ENCODE data around the gene NFKBIE.
"Not testable (repeated sequence)": the region's sequence is repeated elsewhere in the genome, so short reads cannot be mapped to it uniquely, and the experiment has no call there.

Gene NFKBIE

GRCh38 chr6:44232676-44233566 lies 32.4 kb downstream of the NFKBIE start:
- Histone ChIP-seq H3K27ac (peak overlapping the region in 14 of 21 experiments; percentile 7 to 78 (median 58)), H3K4me3 (no peak overlapping the region)

DNA sequence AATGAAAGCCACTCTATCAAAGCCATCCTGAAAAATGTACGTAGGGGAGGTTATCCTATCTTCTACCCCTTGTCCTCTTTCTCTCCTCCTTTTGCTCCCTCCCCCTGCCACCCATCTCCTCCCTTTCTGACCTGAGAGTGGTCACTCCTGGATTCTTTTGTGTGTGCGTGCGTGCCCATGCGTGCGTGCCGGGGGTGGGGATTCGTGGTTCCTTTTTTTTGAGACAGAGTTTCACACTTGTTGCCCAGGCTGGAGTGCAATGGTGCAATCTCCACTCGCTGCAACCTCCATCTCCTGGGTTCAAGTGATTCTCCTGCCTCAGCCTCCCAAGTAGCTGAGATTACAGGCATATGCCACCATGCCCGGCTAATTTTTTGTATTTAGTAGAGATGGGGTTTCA lies 33.9 kb downstream of the NFKBIE start:
- H3K4me3 ChIP-seq, H3K27ac ChIP-seq: not testable (repeated sequence)

GRCh38 chr6:44230034-44230675 lies 35.2 kb downstream of the NFKBIE start:
- Histone ChIP-seq H3K4me3 (no peak overlapping the region), H3K27ac (peak overlapping the region in 4 of 21 experiments; percentile 2 to 24 (median 8))

GRCh38 chr6:44229376-44230033 lies 35.8 kb downstream of the NFKBIE start:
- no peak overlapping the region for H3K4me3 ChIP-seq
- H3K27ac ChIP-seq: peak overlapping the region in 3 of 21 experiments; percentile 2 to 24 (median 10)

- Histone ChIP-seq H3K27ac (peak overlapping the region in 3 of 21 experiments; percentile 36 to 74 (median 47)), H3K4me3 (no peak overlapping the region)
Observed at GRCh38 chr6:44228836-44229235, 36.5 kb downstream of the NFKBIE start.

DNA sequence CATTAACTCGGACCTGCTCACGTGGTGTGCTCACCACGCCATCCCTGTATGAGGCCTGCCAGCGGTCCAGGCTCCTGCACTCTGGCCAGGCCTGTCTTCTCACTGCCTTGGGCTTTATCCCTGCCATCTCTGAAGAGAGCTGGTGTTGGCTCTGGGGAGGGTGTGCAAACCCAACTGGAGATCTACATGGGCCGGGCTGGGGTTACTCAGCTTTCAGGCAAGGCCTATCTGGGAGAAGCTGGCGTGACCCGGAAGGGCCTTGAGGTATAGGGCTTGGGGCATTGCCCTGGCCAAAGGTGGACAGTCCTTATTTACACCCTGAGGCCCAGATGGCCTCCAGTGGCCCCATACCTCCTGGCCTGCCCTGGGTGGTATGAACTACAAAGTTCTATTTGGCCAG lies 36.9 kb downstream of the NFKBIE start:
- Histone ChIP-seq H3K4me3 (no peak overlapping the region), H3K27ac (peak overlapping the region in 3 of 21 experiments; percentile 36 to 74 (median 47))

DNA sequence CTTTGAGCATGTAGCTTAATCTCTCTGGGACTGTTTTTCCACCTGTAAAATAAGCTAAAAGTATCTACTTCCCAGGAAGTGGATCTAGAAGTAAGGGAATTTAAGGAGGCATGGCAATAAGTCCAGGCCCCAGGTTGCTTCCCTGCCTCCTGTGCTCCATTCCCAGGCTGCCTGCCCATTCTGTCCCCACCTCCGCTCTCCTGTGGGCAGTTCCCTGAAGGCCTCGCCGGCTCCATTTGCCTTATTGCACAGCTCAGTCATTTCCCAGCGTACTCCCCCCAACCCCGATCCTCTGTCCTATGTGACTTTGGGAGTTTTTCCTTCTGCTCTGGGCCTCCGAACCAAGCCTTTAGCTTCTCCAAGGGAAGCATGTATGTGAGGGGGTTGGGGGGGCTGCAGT lies 37.3 kb downstream of the NFKBIE start:
- H3K4me3 ChIP-seq: no peak overlapping the region

GRCh38 chr6:44227148-44227793 lies 38.1 kb downstream of the NFKBIE start:
- peak overlapping the region in 9 of 21 experiments; percentile 1 to 74 (median 55) for H3K27ac ChIP-seq

More for the DNA sequence above, 37.3 kb downstream of the NFKBIE start:
- H3K27ac ChIP-seq: peak overlapping the region in 6 of 21 experiments; percentile 12 to 74 (median 56)

DNA sequence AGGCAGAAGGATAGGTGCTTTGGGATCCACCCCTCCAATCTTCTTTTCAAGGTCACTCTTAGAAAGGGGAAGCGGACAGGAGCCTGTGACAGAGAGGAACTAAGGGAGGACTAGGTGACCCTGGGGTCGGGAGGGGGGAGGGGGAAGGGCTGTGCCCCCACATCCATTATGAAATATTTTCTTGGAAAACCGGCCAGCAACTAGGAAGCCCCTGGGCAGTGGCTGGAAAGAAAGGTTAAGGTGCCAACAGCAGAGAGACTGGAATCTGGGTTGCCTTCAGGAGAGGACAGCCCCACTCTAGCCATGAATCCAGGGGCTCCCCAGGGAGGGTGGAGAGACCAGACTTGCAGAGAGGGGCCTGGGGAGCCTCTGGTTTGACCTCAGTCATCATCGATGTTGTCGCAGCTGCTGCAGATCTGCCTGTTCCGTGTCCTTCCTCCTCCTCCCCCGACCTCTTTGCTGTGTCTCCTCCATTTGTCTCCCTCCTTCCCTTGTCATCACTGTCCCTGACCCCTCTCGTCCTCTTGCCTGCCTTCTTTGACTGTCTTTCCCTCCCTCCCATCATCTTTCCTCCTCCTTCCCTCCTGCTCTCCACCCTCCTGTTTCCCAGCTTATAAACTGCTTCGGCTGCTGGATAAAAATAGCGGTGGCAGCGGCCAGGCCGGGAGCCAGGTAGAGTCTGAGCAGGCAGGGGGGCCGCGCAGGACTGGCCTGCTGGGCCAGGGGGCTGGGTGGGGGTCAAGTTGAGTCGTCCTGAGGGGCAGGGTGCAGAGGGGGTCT lies 38.8 kb downstream of the NFKBIE start:
- Histone ChIP-seq H3K27ac (peak overlapping the region in 10 of 21 experiments; percentile 12 to 74 (median 46)), H3K4me3 (no peak overlapping the region)

More at GRCh38 chr6:44227148-44227793, 38.1 kb downstream of the NFKBIE start:
- H3K4me3 ChIP-seq: no peak overlapping the region

DNA sequence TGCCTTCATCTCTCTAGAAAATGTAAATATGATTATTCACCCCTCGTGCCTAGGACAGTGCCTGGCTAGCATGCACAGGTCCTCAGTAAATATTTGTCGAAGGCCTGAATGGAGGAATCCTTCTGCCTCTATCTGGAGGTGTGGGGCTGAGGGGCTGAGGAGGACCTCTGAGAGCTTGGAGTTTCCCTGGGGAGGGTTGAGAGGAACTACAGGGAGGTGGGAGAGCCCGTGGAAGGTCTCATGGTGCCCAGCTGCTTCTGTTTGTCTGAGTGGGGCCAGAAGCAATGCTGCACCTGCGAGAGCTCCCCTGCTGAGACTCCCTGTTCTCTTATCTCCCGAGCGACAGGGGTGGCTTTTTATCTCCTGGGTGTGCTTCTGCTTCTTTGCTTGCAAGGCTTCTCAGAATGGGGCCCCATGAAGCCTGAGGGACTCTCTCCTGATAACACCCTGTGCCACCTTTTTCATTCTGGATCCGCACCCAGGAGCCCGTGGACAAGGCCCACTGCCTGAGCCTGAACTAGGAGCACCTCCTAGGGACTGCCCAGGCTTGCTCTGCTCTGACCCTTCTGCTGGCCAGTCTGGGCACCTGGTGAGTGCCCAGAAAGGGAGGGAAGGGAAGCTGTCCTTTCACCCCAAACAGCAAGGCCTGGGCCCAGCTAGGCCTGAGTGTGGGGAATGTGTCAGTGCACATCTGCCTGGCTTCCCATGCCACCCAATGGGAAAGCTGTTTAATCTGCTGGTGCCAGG lies 39.6 kb downstream of the NFKBIE start:
- H3K27ac ChIP-seq: peak overlapping the region in 6 of 21 experiments; percentile 12 to 55 (median 20)
- no peak overlapping the region for H3K4me3 ChIP-seq

DNA sequence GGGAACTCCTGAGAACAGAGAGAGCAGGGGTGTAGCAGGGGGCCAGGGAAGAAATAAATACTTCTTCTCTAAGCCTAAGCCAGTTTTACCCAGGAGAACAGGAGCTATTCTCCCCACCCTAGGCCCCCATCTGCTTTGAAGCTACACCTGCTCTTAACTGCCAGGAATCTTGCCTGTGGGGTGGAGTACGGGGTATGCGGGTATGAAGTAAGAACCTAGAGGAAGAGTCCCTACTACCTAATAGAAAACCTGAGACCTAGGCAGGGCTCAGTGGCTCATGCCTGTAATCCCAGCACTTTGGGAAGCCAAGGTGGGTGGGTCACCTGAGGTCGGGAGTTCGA lies 40.4 kb downstream of the NFKBIE start:
- Histone ChIP-seq H3K27ac (peak overlapping the region in 4 of 21 experiments; percentile 14 to 88 (median 32)), H3K4me3 (no peak overlapping the region)

DNA sequence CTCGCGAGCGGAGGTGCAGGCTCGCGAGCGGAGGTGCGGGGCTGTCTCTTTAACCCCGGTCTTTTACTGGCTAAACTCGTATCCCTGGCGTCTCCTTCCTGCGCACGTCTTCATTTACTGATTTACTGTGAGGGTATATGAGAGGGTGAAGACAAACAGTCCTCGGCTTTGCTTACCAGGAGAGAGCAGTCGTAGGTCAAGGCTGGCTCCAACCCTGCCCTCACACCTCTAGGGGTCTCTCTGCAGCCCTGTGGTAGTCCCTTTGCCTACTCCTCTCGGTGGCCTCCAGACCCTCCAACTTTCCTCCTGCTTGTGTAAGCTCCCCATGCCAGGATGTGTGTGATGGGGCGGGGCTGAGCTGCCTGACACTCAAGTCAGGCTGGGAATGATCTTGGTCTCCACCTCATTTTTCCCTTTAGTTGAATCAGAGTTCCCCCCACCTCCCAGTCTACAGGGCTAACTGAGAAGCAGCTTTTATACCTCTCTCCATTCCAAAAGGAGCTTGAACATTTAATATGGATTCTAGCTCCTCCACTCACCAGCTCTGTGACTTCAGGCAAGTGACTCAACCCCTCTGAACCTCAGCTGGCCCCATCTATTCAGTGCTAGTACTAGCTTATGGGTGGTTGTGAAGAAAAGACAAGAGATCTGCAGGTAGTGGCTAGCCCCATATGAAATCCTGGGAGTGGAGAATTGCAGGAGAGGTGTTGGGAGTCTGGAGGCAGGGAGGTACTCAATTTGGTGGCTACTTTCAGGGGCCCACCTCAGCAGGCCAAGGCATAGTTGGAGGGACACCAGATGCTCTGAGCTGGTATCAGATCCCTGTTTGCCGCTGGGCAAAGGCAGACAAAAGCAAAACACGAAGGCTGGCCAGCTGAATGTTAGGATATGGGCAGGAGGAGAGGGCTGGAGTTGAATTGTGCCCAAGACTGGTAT lies 41.1 kb downstream of the NFKBIE start:
- H3K4me3 ChIP-seq: peak overlapping the region; percentile 52 to 80 (median 61)
- peak overlapping the region in 12 of 21 experiments; percentile 9 to 91 (median 85) for H3K27ac ChIP-seq

DNA sequence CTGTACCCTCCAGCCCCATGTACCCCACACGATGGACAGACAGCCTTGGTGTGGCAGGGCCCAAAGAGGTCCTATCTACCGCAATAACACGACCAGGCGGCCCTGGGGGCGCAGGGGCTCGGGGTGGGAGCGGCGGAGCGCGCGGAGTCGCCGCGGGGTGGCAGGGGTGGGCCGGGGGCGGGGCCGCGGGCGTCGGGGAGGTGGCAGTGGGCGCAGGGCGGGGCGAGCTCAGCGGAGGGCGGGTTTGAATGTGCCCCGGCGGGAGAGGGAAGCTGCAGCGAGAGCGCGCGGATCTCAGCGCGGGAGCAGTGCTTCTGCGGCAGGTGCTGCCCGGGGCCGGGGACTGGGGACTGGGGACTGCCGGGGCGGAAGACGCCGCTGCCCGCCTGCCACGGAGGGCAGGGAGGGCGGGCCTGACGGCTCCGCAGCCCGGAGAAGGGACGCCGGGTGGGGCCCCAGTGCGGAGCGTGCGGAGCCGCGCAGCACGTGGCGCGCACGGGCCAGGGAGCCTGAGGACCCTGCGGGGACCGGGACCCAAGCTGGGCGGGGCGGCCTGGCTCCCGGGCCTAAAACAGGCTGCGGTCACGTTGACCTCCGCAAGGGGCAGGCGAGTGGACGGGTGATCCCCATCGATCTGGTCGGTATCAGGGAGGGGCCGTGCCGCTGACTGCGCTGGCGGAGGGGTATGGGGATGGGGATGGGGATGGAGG lies 41.9 kb downstream of the NFKBIE start, which contains the start of gene SLC29A1:
SLC29A1 (plus strand) TSS at position 277 of the 710 bp plus-strand sequence. CDS start 3,719 bp downstream, outside the sequence.
- H3K4me3 ChIP-seq: peak within 1 kb of the TSS; percentile 52 to 80 (median 61)
- H3K27ac ChIP-seq: peak within 1 kb of the TSS in 17 of 21 experiments; percentile 39 to 91 (median 82)

DNA sequence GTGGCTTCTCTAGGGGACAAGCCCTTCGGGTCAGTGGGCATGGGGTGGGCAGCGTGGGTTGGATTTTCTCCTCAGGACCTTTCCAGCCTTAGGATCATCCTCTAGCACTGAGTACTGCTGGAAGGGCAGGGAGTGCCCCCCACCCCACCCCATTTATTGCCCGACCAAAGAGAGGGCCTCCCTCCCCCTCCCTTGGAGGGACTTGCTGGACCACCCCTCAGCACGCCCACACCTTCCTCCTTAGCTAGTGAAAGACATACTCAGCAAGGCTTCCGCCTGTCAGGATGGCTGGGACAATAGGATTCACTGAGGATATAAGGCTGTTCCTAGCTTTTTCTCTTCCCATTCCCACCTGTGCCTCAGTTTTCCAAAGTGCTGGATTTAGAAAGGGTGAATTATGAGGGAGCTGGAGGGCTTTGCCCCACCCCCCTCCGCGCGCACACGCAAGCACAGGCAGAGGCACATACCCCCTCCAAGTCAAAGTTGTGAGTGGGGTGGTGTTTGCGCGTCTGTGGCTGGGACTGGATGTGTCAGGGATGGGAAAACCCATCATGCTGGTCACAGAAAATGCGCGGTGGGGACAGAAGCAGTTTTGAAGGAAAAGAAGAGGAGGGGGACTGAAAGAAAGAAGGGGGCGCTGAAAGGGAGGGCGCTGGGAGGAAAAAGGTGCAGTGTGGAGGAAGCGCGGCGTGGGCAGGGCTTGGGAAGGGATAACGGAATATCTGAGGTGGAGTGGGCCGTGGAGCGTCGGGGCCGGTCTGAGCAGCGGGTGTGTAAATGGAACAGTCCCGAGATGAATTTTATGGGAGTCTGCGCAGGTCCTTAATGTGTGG lies 42.6 kb downstream of the NFKBIE start:
- Histone ChIP-seq H3K4me3 (peak overlapping the region; percentile 52 to 80 (median 61)), H3K27ac (peak overlapping the region in 18 of 21 experiments; percentile 39 to 91 (median 80))

DNA sequence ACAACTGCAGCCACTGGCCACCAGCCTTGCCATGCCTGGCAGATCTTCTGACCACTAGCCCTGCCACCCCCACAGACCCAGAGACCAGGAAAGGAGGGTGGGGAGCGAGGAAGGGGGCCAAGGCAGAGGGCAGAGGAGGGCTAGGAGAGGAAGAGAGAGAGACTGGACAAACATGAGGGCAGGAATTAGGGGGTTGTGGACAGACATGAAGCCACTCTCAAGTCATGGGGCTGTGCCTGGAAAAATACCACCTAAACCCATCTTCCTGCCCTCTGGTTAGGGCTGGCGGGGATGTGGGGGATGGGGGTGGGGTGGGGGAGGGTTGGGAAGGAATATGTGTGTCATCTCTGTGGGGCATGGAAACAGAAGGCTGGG lies 43.4 kb downstream of the NFKBIE start:
- H3K4me3 ChIP-seq: peak overlapping the region in 1 of 7 experiments; percentile 68

More for the DNA sequence above, 43.4 kb downstream of the NFKBIE start:
- H3K27ac ChIP-seq: peak overlapping the region in 20 of 21 experiments; percentile 39 to 91 (median 77)

Measured in skin epidermis (tissue), 12 donors.